Measurements from ENCODE around the gene AGXT.

The AGXT gene

DNA sequence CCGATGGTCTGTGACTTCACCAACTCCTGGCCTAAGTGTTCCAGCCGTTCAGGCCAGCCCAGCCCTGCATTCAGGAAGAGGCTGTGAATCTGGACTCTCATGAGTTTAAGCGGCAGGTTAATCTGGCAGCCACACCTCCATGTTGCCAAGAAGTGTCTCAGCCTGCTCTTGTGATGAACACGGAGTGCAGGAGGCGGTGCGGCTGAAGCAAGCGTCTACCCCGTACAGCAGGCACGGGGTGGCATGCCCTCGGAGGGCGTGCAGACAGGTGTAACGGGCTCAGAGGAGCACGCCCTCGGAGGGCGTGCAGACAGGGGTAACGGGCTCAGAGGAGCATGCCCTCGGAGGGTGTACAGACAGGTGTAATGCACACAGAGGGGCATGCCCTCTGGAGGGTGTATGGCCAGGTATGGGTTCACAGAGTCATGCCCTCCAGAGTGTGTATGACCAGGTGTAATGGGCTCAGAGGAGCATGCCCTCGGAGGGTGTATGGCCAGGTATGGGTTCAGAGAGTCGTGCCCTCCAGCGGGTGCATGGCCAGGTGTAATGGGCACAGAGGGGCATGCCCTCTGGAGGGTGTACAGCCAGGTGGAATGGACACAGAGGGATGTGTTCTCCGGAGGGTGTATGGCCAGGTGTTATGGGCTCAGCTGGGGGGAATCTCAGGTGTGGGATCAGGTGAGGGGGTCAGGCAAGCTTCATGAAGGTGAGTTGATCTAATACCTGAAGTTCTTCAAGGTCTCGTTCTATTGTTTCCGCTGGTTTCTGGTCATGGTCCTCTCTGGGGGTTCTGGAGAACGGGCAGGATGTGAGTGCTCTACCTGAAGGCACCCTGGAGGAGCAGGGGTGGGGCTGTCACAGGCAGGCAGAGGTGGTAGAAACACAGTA is 60.1 kb downstream of the AGXT start:
- no peak for DNase-seq (ENCODE audit: low spot score)

DNA sequence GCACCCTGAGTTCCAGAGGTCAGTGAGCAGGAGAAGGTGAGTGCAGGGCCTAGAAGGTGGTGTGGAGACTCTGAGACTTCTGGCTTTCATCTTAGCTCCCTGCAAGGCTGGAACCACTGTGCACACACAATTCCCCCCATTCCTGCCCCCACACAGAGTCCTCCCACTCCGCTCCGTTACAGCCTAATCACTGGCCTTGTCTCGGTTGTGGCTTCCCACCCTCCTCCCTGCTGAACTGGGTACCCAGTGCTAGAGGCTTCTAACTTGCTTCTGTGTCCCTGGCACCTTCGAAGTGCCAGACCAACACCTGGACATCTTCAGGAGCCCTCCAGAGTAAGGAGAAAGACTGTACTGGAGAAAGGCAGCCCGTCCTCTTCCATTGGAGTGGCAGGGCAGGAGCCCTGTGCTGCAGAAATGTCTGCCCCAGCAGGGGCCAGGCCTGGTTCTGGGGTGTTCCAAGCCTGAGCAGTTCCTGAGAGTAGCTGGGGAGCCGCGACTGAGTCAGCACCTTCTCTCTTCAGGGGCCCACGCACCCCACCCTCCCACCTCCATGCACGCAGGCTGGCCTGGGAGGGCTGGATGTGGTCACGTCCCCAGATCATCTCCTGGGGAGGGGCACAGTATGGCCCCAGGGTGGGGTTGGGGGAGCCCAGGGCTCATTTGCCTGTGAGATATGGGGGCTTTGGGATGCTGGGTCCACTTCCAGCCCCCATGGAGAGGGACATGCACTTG is 60.9 kb downstream of the AGXT start:
- DNase-seq (ENCODE audit: low spot score) = no peak
